ENCODE results near the gene LMF1. TPM values are rescaled to one million over a fixed set of nuclear protein-coding genes. Genes with fewer than 3 reads are reported as not detected.

Gene LMF1
- total RNA-seq, 1 experiment from 2014 or later, result 13.5 TPM

DNA sequence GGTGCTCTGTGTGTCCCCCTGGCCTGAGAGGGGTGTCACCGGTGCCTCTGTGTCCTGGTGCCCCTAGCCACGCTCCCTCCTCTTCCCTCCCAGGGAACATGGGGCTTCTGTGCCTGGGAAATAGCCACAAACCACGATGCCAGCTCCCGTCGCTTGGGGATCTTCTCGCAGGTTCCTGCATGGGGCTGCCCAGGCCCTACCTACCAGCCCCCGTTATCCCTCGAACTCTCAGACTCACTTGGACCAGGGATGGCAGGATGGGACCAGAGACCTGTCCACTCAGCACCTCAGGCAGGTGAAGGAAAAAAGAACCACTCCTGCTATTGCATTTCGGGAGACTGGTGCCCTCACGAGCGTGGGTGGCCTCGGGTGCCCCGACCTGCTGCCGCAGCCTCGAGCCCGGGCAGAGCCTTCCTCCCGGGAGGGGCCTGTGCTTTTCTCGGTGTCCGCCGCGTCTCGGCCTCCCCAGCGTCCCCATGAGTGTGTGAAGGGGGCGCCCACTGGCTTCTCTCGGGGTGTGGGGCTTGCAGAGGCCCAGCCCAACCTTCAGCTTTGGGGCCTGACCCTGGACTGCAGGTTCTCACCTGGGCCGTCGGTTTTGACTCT, 129.2 kb downstream of the LMF1 start:
- no peaks in the 10 kb centered on the region for H3K36me3 ChIP-seq (ENCODE audit: low read depth, low read length)
- no peaks in the 10 kb centered on the region for H3K9me2 ChIP-seq (replicated peaks; ENCODE audit: low read length)
- no peaks in the 10 kb centered on the region for H3K4me1 ChIP-seq (ENCODE audit: insufficient read depth, low read length)
- no peaks in the 10 kb centered on the region for H3K27me3 ChIP-seq (ENCODE audit: low read length)
- H3K4me2 ChIP-seq (ENCODE audit: low read length), result no peak overlapping the region
- BruUV-seq (replicated peaks), result no TSS peak
- H4K20me1 ChIP-seq (ENCODE audit: low read length), result no peaks in the 10 kb centered on the region
- TF ChIP-seq, protein P1, sequence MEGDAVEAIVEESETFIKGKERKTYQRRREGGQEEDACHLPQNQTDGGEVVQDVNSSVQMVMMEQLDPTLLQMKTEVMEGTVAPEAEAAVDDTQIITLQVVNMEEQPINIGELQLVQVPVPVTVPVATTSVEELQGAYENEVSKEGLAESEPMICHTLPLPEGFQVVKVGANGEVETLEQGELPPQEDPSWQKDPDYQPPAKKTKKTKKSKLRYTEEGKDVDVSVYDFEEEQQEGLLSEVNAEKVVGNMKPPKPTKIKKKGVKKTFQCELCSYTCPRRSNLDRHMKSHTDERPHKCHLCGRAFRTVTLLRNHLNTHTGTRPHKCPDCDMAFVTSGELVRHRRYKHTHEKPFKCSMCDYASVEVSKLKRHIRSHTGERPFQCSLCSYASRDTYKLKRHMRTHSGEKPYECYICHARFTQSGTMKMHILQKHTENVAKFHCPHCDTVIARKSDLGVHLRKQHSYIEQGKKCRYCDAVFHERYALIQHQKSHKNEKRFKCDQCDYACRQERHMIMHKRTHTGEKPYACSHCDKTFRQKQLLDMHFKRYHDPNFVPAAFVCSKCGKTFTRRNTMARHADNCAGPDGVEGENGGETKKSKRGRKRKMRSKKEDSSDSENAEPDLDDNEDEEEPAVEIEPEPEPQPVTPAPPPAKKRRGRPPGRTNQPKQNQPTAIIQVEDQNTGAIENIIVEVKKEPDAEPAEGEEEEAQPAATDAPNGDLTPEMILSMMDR (conservative IDR thresholded peaks at IDR 0.05; ENCODE audit: low read depth, low read length), result no peak
- TF ChIP-seq EZH2 (IDR thresholded peaks at IDR 0.05; ENCODE audit: low read length, unreplicated experiment) (no peak), EZH2phosphoT487 (IDR thresholded peaks at IDR 0.05; ENCODE audit: borderline replicate concordance, low read length) (no peak)
- no peak overlapping the region for H3K4me3 ChIP-seq (ENCODE audit: low read length)
- no peak overlapping the region for H2AFZ ChIP-seq (ENCODE audit: low read length)
- intact Hi-C loops (cut with micrococcal nuclease), result no loop called here
- no peak for ATAC-seq
- no peaks in the 10 kb centered on the region for H3F3A ChIP-seq (ENCODE audit: low read length, unreplicated experiment)
- no peaks in the 10 kb centered on the region for H3K79me2 ChIP-seq (ENCODE audit: low read length)
- H3K9me3 ChIP-seq (ENCODE audit: low read length), result no peaks in the 10 kb centered on the region
- no peak for DNase-seq
- CTCF ChIA-PET, result no interaction called here
- POLR2A ChIA-PET (ENCODE audit: unreplicated experiment), result no interaction called here
- no peak overlapping the region for H3K27ac ChIP-seq (ENCODE audit: low read length)
- H3K9ac ChIP-seq (ENCODE audit: low read length), result no peak overlapping the region

DNA sequence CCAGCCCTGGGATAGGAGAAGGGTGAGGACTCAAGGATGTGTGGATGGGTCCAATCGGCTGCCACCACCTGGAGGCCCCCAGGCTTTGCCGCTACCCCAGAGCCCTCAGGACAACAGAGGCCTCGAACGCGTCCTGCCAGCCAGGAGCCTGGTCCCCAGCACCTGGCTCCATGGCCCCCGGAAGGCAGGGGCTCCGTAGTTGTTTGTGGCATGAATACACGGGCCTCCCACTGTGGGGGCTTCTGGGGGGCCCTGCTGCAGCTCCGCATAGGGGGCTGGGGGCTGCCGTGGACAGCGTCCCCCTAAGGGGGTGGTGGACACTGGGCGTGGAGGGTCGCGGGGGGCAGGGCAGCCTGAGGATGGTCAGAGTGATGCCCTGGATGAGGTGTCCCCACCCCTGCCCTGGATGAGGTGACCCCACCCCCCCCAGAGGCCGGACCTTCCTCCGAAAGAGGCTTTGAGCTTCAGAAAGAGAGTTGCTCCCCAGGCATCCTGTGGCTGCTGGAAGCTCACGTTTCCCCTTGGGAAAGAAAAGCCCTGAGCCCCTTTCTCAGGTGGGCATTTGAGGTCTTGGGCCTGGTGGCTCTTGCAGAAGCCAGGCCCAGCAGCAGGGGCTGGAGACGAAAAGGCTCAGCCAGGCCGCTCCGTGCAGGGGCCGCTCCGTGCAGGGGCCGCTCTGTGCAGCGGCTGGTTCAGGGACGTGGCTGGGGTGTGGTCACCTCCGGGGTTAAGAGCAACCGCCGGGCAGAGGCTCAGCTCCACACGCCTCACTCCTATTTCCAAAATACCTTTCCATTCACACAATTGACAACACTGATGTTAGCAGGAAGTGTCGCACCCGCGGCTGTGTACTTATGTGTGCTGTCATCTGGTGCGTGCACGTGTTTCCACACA, 130.0 kb downstream of the LMF1 start:
- no peak overlapping the region for H3K27ac ChIP-seq (ENCODE audit: low read length)
- ATAC-seq (no peak), DNase-seq (no peak)
- H3F3A ChIP-seq (ENCODE audit: low read length, unreplicated experiment), result no peaks in the 10 kb centered on the region
- H3K4me3 ChIP-seq (ENCODE audit: low read length), result no peak overlapping the region
- H3K4me2 ChIP-seq (ENCODE audit: low read length), result no peak overlapping the region
- no peak overlapping the region for H3K9ac ChIP-seq (ENCODE audit: low read length)
- TF ChIP-seq, protein P1 (conservative IDR thresholded peaks at IDR 0.05; ENCODE audit: low read depth, low read length), result no peak
- TF ChIP-seq EZH2phosphoT487 (IDR thresholded peaks at IDR 0.05; ENCODE audit: borderline replicate concordance, low read length), result no peak
- no peak for TF ChIP-seq EZH2 (IDR thresholded peaks at IDR 0.05; ENCODE audit: low read length, unreplicated experiment)
- no peaks in the 10 kb centered on the region for H3K9me3 ChIP-seq (ENCODE audit: low read length)
- H4K20me1 ChIP-seq (ENCODE audit: low read length), result no peaks in the 10 kb centered on the region
- intact Hi-C loops (cut with micrococcal nuclease), result no loop called here
- no peaks in the 10 kb centered on the region for H3K4me1 ChIP-seq (ENCODE audit: insufficient read depth, low read length)
- no peaks in the 10 kb centered on the region for H3K36me3 ChIP-seq (ENCODE audit: low read depth, low read length)
- H3K27me3 ChIP-seq (ENCODE audit: low read length), result no peaks in the 10 kb centered on the region
- CTCF ChIA-PET, result no interaction called here
- POLR2A ChIA-PET (ENCODE audit: unreplicated experiment), result no interaction called here
- H3K79me2 ChIP-seq (ENCODE audit: low read length), result no peaks in the 10 kb centered on the region
- no peaks in the 10 kb centered on the region for H3K9me2 ChIP-seq (replicated peaks; ENCODE audit: low read length)
- H2AFZ ChIP-seq (ENCODE audit: low read length), result no peak overlapping the region
- no TSS peak for BruUV-seq (replicated peaks)
